Left colon (tissue), 2 donors: ENCODE data around the gene FBXO44. TPM values are rescaled to one million over a fixed set of nuclear protein-coding genes. Genes with fewer than 3 reads are reported as not detected.

Experiments
- ATAC-seq: fragments of 200-7000 bp; cut with Tn5 transposase; one replicate; pipeline ENCODE4 v1.9.1; 2020; ENCODE audit warnings: mild to moderate bottlenecking, moderate library complexity
- DNase-seq, 2 donors: peaks; one replicate each; pipeline ENCODE4 v3.0.0-alpha.2; 2020
- intact Hi-C, 2 donors: fragments of 100-400 bp; cut with DNase I in 1 of 2; cut with micrococcal nuclease in 1 of 2; formaldehyde crosslinking; loops; one replicate each; pipeline versions ENCODE4 v1.11.2 to v1.14.0; 2022; cut with DNase I, micrococcal nuclease
- total RNA-seq, 2 donors: library from RNA; stranded (reverse); fragmentation: NEBNext Ultra II Directional; extraction: Animal tissue kit (Norgen Biotek cat#: 25700); gene quantifications; one replicate each; pipeline ENCODE4 v1.2.1, GENCODE V29; 2021
- donor health status: DM: no; HTN: no; CAD: no.
- donor health status: DM: yes; HTN: yes; CAD: no.

FBXO44 gene
- total RNA-seq, 2 donors from 2014 or later, result 4.0 to 8.1 TPM

GRCh38 chr1:11651017-11651416 is 3.7 kb upstream of the FBXO44 start:
- intact Hi-C loops, result no loop called here
- no peak for ATAC-seq
- DNase-seq, result no peak

- DNase-seq (no peak), ATAC-seq (no peak)
- intact Hi-C loops, result no loop called here
Measured at GRCh38 chr1:11652203-11652780, 2.4 kb upstream of the FBXO44 start.

GRCh38 chr1:11653101-11653860 is 1.4 kb upstream of the FBXO44 start:
- intact Hi-C loops, result no loop called here
- ATAC-seq (no peak), DNase-seq (no peak)

GRCh38 chr1:11653861-11654136 is 878 bp upstream of the FBXO44 start:
- intact Hi-C loops, result no loop called here

GRCh38 chr1:11654939-11655808 is 497 bp downstream of the FBXO44 start:
- intact Hi-C loops, result loop anchor here in 1 of 2 donors (5.0 kb wide), 1 partner anchor 67 kb away; no protein-coding TSS in a partner anchor
- peak; percentile 12 for ATAC-seq
- DNase-seq, result no peak

More at GRCh38 chr1:11653861-11654136, 878 bp upstream of the FBXO44 start:
- DNase-seq, result no peak
- no peak for ATAC-seq

GRCh38 chr1:11657654-11658053 is 3.0 kb downstream of the FBXO44 start:
- no peak for ATAC-seq
- DNase-seq, result no peak
- intact Hi-C loops, result loop anchor here in 1 of 2 donors (5.0 kb wide), 1 partner anchor 65 kb away; no protein-coding TSS in a partner anchor

GRCh38 chr1:11658542-11658941 is 3.9 kb downstream of the FBXO44 start:
- ATAC-seq, result no peak
- intact Hi-C loops, result loop anchor here in 1 of 2 donors (5.0 kb wide), 1 partner anchor 64 kb away; no protein-coding TSS in a partner anchor
- DNase-seq, result no peak

- intact Hi-C loops, result loop anchor here in 1 of 2 donors (5.0 kb wide), 1 partner anchor 63 kb away; no protein-coding TSS in a partner anchor
- DNase-seq, result no peak
- no peak for ATAC-seq
Measured at GRCh38 chr1:11659748-11660147, 5.1 kb downstream of the FBXO44 start.

- no peak for DNase-seq
- intact Hi-C loops, result no loop called here
Measured at GRCh38 chr1:11661103-11661502, 6.4 kb downstream of the FBXO44 start.

GRCh38 chr1:11664336-11665065 is 9.8 kb downstream of the FBXO44 start:
- ATAC-seq, result peak; percentile 31
- DNase-seq, result peak in 1 of 2 donors; percentile 61
- intact Hi-C loops, result no loop called here

More at GRCh38 chr1:11661103-11661502, 6.4 kb downstream of the FBXO44 start:
- no peak for ATAC-seq

- no peak for ATAC-seq
- intact Hi-C loops, result no loop called here
Measured at GRCh38 chr1:11668516-11668915, 13.8 kb downstream of the FBXO44 start.

GRCh38 chr1:11670747-11671146 is 16.1 kb downstream of the FBXO44 start:
- no peak for ATAC-seq
- DNase-seq, result no peak
- intact Hi-C loops, result no loop called here

More at GRCh38 chr1:11668516-11668915, 13.8 kb downstream of the FBXO44 start:
- no peak for DNase-seq

- ATAC-seq (no peak), DNase-seq (no peak)
- intact Hi-C loops, result no loop called here
Measured at GRCh38 chr1:11671205-11671543, 16.5 kb downstream of the FBXO44 start.

GRCh38 chr1:11671544-11672286 is 17.0 kb downstream of the FBXO44 start:
- intact Hi-C loops, result no loop called here
- no peak for DNase-seq
- peak; percentile 30 for ATAC-seq

GRCh38 chr1:11673089-11673769 is 18.6 kb downstream of the FBXO44 start:
- intact Hi-C loops, result no loop called here
- no peak for ATAC-seq
- no peak for DNase-seq

GRCh38 chr1:11674488-11674887 is 19.8 kb downstream of the FBXO44 start:
- intact Hi-C loops, result no loop called here
- DNase-seq (no peak), ATAC-seq (no peak)

GRCh38 chr1:11675325-11675724 is 20.6 kb downstream of the FBXO44 start:
- ATAC-seq (no peak), DNase-seq (no peak)
- intact Hi-C loops, result no loop called here
